LHCN-M2 (cell line): Measurements from ENCODE around the gene DTWD2. TPM values are rescaled to one million over a fixed set of nuclear protein-coding genes. Genes with fewer than 3 reads are reported as not detected.
"Not testable (repeated sequence)": the region's sequence is repeated elsewhere in the genome, so short reads cannot be mapped to it uniquely, and the experiment has no call there.

Experiments used
- DNase-seq: peaks from one replicate; pipeline ENCODE4 v3.0.0-alpha.2; 2012; ENCODE audit warnings: low read depth
- total RNA-seq: library from RNA; depleted of rRNA; stranded (reverse); fragments of >200 nt; gene quantifications from 2 replicates; pipeline ENCODE4 v1.2.3, GENCODE V29; 2014

Gene DTWD2
- total RNA-seq, 1 experiment from 2014 or later = 5.7 TPM

- DNase-seq = not testable (repeated sequence)
Observed at GRCh38 chr5:118998861-118999260, 10.5 kb upstream of the DTWD2 start.

DNA sequence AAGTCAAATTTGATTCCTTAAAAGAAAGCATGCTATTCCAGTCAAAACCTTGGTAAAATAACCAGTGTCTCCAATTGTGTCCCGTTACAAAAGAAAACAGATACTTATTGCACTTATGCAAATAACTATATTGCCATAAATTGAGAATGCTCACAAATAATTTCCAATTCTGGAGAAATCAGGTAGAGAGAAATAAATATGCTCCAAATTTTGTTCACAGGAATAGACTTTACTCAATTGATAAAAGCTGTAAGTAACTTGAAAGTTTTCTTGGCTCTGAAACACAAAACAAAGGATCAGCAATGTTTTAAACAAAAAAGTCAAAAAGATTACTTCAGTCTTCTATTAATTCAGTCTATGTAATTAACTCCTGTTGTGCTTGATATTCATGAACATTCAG, 7.8 kb upstream of the DTWD2 start:
- no peak for DNase-seq

- no peak for DNase-seq
Observed at GRCh38 chr5:118994595-118994994, 6.2 kb upstream of the DTWD2 start.

DNA sequence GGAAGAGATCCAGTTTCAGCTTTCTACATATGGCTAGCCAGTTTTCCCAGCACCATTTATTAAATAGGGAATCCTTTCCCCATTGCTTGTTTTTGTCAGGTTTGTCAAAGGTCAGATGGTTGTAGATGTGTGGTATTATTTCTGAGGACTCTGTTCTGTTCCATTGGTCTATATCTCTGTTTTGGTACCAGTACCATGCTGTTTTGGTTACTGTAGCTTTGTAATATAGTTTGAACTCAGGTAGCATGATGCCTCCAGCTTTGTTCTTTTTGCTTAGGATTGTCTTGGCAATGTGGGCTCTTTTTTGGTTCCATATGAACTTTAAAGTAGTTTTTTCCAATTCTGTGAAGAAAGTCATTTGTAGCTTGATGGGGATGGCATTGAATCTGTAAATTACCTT, 4.8 kb upstream of the DTWD2 start:
- not testable (repeated sequence) for DNase-seq

DNA sequence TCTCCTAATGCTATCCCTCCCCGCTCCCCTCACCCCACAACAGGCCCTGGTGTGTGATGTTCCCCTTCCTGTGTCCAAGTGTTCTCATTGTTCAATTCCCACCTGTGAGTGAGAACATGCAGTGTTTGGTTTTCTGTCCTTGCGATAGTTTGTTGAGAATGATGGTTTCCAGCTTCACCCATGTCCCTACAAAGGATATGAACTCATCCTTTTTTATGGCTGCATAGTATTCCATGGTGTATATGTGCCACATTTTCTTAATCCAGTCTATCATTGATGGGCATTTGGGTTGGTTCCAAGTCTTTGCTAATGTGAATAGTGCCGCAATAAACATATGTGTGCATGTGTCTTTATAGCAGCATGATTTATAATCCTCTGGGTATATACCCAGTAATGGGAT, 3.7 kb upstream of the DTWD2 start:
- not testable (repeated sequence) for DNase-seq

- DNase-seq = no peak
Observed at GRCh38 chr5:118990582-118990981, 2.2 kb upstream of the DTWD2 start.

- DNase-seq = no peak
Observed at GRCh38 chr5:118989816-118990215, 1.5 kb upstream of the DTWD2 start.

DNA sequence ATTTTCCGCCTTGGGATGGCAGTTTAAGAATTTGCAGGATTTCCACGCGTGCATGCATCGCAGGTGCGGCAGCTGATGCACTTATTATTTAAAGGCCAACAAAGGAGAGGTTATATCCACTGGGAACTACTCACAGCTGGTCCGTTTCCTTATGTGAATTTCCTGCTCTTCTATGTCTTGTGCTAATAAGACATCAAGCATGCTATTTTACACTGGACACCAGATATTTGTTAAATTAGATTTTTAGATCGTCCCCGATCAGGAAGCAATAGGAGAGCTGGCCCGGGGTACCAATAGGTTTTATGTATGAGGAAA, 476 bp upstream of the DTWD2 start:
- no peak for DNase-seq

DNA sequence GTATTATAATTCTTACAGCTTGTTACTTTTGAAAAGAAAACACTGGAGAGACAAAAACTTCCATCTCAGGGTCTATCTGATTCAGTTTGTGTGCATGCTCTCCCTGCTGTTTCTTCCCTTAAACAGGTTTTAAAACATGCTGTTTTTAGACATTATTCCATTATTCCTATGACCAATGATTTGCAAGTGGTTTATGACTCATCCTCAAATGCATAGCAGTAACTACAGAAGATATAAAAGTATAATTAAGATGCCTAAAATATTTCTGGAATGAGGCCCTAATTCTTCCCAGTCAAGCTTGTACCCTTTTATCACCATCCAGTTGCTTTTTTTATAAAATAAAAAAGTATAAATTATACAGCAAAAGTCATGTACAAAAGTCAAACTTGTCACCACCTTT, 3.7 kb downstream of the DTWD2 start:
- DNase-seq = peak; percentile 54

DNA sequence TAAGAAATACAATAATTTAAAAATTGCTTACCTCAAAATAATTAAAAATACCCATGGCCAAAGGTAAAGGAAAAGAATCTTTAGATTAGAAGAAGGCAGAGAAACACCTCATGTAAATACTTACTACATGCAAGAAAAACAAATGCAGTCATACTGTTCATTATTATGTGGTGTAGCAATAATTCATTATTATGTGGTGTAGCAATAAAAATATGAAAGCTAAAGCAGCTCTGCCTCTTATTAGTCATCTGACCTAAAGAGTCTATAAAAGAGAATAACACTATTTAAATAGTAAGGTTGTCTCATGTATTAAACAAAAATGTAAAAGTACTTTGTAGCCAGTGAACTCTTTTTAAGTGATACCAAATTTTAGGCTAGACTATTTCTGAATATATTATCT, 6.6 kb downstream of the DTWD2 start:
- DNase-seq = no peak

DNA sequence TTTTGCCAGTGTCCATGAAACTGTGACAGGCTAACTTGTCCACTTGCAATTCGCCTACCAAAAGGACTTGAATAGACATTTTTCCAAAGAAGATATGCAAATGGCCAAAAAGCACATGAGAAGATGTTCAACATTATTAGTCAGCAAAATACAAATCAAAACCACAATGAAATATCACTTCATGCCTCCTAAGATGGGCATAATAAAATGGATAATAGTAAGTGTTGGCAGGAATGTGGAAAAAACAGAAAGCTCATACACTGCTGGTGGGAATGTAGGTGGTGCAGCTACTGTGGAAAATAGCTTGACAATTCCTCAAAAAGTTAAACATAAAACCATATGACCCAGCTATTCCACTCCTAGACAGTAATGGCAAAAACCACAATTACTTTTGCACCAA, 7.9 kb downstream of the DTWD2 start:
- DNase-seq = no peak

DNA sequence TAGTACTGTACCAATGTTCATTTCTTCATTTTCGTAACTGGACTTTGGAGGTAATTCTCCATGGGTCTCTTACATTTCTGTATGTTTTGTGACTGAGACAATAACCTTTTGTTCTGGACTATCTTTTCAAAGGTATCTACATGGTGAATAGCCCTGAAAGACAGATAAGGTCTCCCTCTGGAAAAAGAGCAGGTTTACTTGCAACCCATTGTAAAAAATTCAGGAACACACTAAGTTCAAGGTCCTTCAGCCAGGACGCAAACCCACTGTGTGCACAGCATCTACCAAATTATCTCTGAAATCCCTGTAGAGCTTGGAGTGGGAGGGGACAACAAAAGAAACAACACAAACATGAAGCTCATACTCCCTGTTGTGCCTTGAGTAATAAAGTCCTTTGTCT, 8.3 kb downstream of the DTWD2 start:
- DNase-seq = no peak

GRCh38 chr5:118973779-118974445, 14.4 kb downstream of the DTWD2 start:
- DNase-seq = not testable (repeated sequence)

GRCh38 chr5:118968925-118969375, 19.4 kb downstream of the DTWD2 start:
- no peak for DNase-seq

- DNase-seq = no peak
Observed at GRCh38 chr5:118968406-118968911, 19.9 kb downstream of the DTWD2 start.

DNA sequence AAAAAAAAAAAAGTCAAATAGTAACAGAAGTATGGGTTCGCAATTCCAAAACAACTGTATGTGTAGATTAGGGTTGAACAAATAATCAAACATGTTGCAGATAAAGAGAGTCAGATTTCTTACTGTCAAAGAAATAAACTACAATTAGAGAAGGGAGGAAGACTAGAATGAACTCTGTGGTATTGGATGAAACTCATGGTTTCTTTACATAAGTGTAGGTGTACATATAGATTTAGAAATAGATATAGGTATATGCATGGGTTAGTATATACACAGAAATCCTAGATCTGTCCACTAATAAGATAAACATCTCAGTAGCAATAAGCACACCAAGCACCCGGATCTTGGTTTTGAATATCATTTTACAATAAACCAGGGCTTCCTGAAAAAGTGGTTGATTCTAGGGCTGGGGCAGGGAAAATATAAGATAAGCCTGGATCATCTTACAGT, 21.3 kb downstream of the DTWD2 start:
- DNase-seq = no peak

DNA sequence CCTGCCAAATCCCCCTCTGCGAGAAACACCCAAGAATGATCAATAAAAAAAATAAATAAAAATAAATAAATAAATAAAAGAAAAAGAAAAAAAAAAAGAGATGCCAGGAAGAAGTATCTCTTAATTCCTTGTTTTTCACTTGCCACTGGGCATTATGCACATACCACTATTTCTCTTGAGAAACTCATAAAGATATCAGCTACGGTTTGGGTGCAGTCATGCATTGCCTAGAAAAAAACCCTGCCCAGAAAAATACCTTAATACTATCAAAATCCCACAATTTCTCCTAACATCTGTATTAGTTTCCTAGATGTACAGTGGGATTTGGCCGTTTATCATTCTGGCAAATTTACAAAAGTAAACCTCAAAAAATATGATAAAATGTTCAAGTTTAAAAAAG, 22.5 kb downstream of the DTWD2 start:
- DNase-seq = no peak

GRCh38 chr5:118964970-118965369, 23.4 kb downstream of the DTWD2 start:
- not testable (repeated sequence) for DNase-seq

DNA sequence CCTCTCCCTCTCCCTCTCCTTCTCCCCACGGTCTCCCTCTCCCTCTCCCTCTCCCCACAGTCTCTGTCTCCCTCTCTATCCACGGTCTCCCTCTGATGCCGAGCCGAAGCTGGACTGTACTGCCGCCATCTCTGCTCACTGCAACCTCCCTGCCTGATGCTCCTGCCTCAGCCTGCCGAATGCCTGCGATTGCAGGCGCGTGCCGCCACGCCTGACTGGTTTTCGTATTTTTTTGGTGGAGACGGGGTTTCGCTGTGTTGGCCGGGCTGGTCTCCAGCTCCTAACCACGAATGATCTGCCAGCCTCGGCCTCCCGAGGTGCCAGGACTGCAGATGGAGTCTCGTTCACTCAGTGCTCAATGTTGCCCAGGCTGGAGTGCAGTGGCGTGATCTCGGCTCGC, 24.0 kb downstream of the DTWD2 start:
- not testable (repeated sequence) for DNase-seq

DNA sequence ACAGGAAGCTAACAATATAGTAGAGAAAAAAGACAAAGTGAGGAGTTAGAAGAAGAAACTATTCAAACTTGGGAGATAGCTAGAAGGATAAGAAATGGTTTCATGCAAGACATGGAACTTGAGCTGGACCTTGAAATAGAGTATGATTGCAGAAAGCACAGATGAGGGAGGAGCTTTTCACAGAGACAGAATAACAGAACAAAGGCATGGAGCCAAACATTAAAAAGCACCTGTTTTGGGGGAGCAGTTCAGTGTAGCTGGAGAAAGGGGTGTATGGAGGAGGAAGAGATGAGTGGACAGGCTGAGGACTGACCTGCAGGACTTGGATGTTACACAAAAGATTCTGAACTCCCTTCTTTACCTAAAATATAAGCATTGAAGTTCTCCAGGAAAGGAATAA, 25.2 kb downstream of the DTWD2 start:
- DNase-seq = no peak

- no peak for DNase-seq
Observed at GRCh38 chr5:118960557-118960956, 27.8 kb downstream of the DTWD2 start.

GRCh38 chr5:118956727-118957126, 31.6 kb downstream of the DTWD2 start:
- DNase-seq = peak; percentile 15

DNA sequence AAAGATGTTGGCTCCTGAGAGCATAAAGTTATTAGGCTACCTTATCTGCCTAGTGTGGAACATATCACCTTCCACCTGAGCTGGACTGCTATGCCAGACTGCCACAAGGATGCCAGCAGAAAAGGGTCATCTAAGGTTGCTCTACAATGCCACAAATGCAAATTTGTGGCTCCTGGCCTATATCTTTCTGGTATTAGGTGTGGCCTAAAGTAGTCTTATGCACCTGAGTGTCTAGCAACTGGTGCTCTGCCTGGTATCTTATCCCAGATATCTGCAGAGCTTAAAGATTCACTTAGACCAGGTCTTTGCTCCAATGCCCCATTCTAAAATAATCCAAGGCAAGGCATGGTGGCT, 34.7 kb downstream of the DTWD2 start:
- no peak for DNase-seq
